ENCODE measurements around the gene UQCC3. TPM values are rescaled to one million over a fixed set of nuclear protein-coding genes. Genes with fewer than 3 reads are reported as not detected.
"Not testable (repeated sequence)": the region's sequence is repeated elsewhere in the genome, so short reads cannot be mapped to it uniquely, and the experiment has no call there.

UQCC3 gene
- polyA plus RNA-seq, 3 donors from 2014 or later = 13.9 to 18.0 (median 14.0) TPM

- peak overlapping the region; percentile 26 to 98 (median 94) for H3K27ac Mint-ChIP-seq
- H3K27me3 Mint-ChIP-seq (ENCODE audit: low read depth in 3 of 3) = peaks cover 5 to 12% (median 11%) of the 10 kb centered on the region in 3 donors
- peak overlapping the region in 4 of 5 donors; percentile 27 to 100 (median 98) for H3K4me3 Mint-ChIP-seq
- H3K9me3 Mint-ChIP-seq = no peaks in the 10 kb centered on the region
- peaks cover 8 to 13% (median 10%) of the 10 kb centered on the region in 3 donors for H3K36me3 Mint-ChIP-seq
- no peak for DNase-seq
- peaks cover 52 to 57% of the 10 kb centered on the region in 2 donors for H3K4me1 Mint-ChIP-seq
Measured at GRCh38 chr11:62673196-62673525, 1.7 kb downstream of the UQCC3 start.

- Mint-ChIP-seq H3K27ac (peak overlapping the region in 1 of 6 donors; percentile 41), H3K4me1 (peaks cover 54 to 59% of the 10 kb centered on the region in 2 donors), H3K27me3 (ENCODE audit: low read depth in 3 of 3) (peaks cover 14 to 20% (median 17%) of the 10 kb centered on the region in 3 donors), H3K36me3 (peaks cover 8 to 13% (median 10%) of the 10 kb centered on the region in 3 donors)
- H3K9me3 Mint-ChIP-seq, H3K4me3 Mint-ChIP-seq, DNase-seq: not testable (repeated sequence)
Measured at GRCh38 chr11:62675415-62675814, 3.9 kb downstream of the UQCC3 start.

- H3K27ac Mint-ChIP-seq = peak overlapping the region in 5 of 6 donors; percentile 88 to 98 (median 94)
- H3K4me1 Mint-ChIP-seq = peaks cover 44 to 55% of the 10 kb centered on the region in 2 donors
- DNase-seq = no peak
- H3K4me3 Mint-ChIP-seq = peak overlapping the region in 4 of 5 donors; percentile 81 to 97 (median 94)
- peaks cover 8 to 13% (median 10%) of the 10 kb centered on the region in 3 donors for H3K36me3 Mint-ChIP-seq
- peaks cover 12 to 14% (median 12%) of the 10 kb centered on the region in 3 donors for H3K27me3 Mint-ChIP-seq (ENCODE audit: low read depth in 3 of 3)
- H3K9me3 Mint-ChIP-seq = no peaks in the 10 kb centered on the region
Measured at GRCh38 chr11:62676698-62677097, 5.2 kb downstream of the UQCC3 start.

GRCh38 chr11:62677156-62677555, 5.7 kb downstream of the UQCC3 start:
- H3K36me3 Mint-ChIP-seq = peaks cover 8 to 13% (median 10%) of the 10 kb centered on the region in 3 donors
- peak overlapping the region; percentile 88 to 98 (median 94) for H3K27ac Mint-ChIP-seq
- DNase-seq = no peak
- peak overlapping the region; percentile 81 to 97 (median 94) for H3K4me3 Mint-ChIP-seq
- no peaks in the 10 kb centered on the region for H3K9me3 Mint-ChIP-seq
- H3K27me3 Mint-ChIP-seq (ENCODE audit: low read depth in 3 of 3) = peaks cover 9 to 12% (median 12%) of the 10 kb centered on the region in 3 donors
- H3K4me1 Mint-ChIP-seq = peaks cover 41 to 50% of the 10 kb centered on the region in 2 donors

- Mint-ChIP-seq H3K27me3 (ENCODE audit: low read depth in 3 of 3) (peaks cover 5 to 10% (median 9%) of the 10 kb centered on the region in 3 donors), H3K4me1 (peaks cover 36 to 46% of the 10 kb centered on the region in 2 donors), H3K36me3 (peaks cover 8 to 13% (median 10%) of the 10 kb centered on the region in 3 donors), H3K27ac (peak overlapping the region; percentile 88 to 98 (median 94)), H3K9me3 (no peaks in the 10 kb centered on the region), H3K4me3 (peak overlapping the region; percentile 81 to 97 (median 94))
- no peak for DNase-seq
Measured at GRCh38 chr11:62677714-62678113, 6.2 kb downstream of the UQCC3 start.

- Mint-ChIP-seq H3K4me1 (peaks cover 33 to 46% of the 10 kb centered on the region in 2 donors), H3K27me3 (ENCODE audit: low read depth in 3 of 3) (peaks cover 5 to 10% (median 9%) of the 10 kb centered on the region in 3 donors), H3K36me3 (peaks cover 8 to 13% (median 10%) of the 10 kb centered on the region in 3 donors), H3K4me3 (peak overlapping the region; percentile 81 to 97 (median 94)), H3K9me3 (no peaks in the 10 kb centered on the region), H3K27ac (peak overlapping the region; percentile 88 to 98 (median 94))
- no peak for DNase-seq
Measured at GRCh38 chr11:62678433-62678769, 6.9 kb downstream of the UQCC3 start.

GRCh38 chr11:62678770-62679696, 7.6 kb downstream of the UQCC3 start, which contains the start of gene UBXN1:
Gene UBXN1 (minus strand): TSS chr11:62679073. CDS start chr11:62678923, 150 bp downstream.
- peaks cover 32 to 46% of the 10 kb centered on the region in 2 donors for H3K4me1 Mint-ChIP-seq
- DNase-seq = peak; percentile 84 to 87 (median 87)
- no peaks in the 10 kb centered on the region for H3K9me3 Mint-ChIP-seq
- peak within 1 kb of the TSS; percentile 81 to 97 (median 94) for H3K4me3 Mint-ChIP-seq
- peaks cover 5 to 10% (median 9%) of the 10 kb centered on the region in 3 donors for H3K27me3 Mint-ChIP-seq (ENCODE audit: low read depth in 3 of 3)
- H3K36me3 Mint-ChIP-seq = peaks cover 8 to 13% (median 10%) of the 10 kb centered on the region in 3 donors
- H3K27ac Mint-ChIP-seq = peak within 1 kb of the TSS; percentile 88 to 98 (median 94)

GRCh38 chr11:62680825-62681240, 9.4 kb downstream of the UQCC3 start:
- Mint-ChIP-seq H3K4me3 (peak overlapping the region; percentile 41 to 94 (median 57)), H3K9me3 (no peaks in the 10 kb centered on the region), H3K36me3 (peaks cover 4 to 9% (median 6%) of the 10 kb centered on the region in 3 donors), H3K27me3 (ENCODE audit: low read depth in 3 of 3) (peaks cover 5 to 10% (median 9%) of the 10 kb centered on the region in 3 donors), H3K27ac (peak overlapping the region; percentile 31 to 87 (median 69)), H3K4me1 (peaks cover 32 to 39% of the 10 kb centered on the region in 2 donors)
- peak; percentile 17 to 24 (median 24) for DNase-seq

GRCh38 chr11:62682518-62682917, 11.0 kb downstream of the UQCC3 start:
- H3K27me3 Mint-ChIP-seq (ENCODE audit: low read depth in 3 of 3) = peaks cover 7 to 10% (median 9%) of the 10 kb centered on the region in 3 donors
- no peaks in the 10 kb centered on the region for H3K9me3 Mint-ChIP-seq
- peaks cover 21 to 25% of the 10 kb centered on the region in 2 donors for H3K4me1 Mint-ChIP-seq
- no peaks in the 10 kb centered on the region for H3K36me3 Mint-ChIP-seq
- H3K27ac Mint-ChIP-seq = no peak overlapping the region
- no peak overlapping the region for H3K4me3 Mint-ChIP-seq
- DNase-seq = no peak

- H3K27ac Mint-ChIP-seq = no peak overlapping the region
- H3K36me3 Mint-ChIP-seq = peaks cover 8 to 15% (median 10%) of the 10 kb centered on the region in 3 donors
- no peak for DNase-seq
- no peaks in the 10 kb centered on the region for H3K9me3 Mint-ChIP-seq
- H3K27me3 Mint-ChIP-seq (ENCODE audit: low read depth in 3 of 3) = peaks cover 0 to 9% (median 0%) of the 10 kb centered on the region in 3 donors
- H3K4me1 Mint-ChIP-seq = no peaks in the 10 kb centered on the region
- no peak overlapping the region for H3K4me3 Mint-ChIP-seq
Measured at GRCh38 chr11:62687508-62688396, 16.3 kb downstream of the UQCC3 start.

GRCh38 chr11:62688491-62688890, 17.0 kb downstream of the UQCC3 start:
- peaks cover 0 to 9% (median 0%) of the 10 kb centered on the region in 3 donors for H3K27me3 Mint-ChIP-seq (ENCODE audit: low read depth in 3 of 3)

GRCh38 chr11:62689421-62690183, 18.1 kb downstream of the UQCC3 start, which contains the start of gene LRRN4CL:
Gene LRRN4CL (minus strand): TSS chr11:62689530. CDS start chr11:62688508, 1,022 bp downstream.
- Mint-ChIP-seq H3K27me3 (ENCODE audit: low read depth in 3 of 3) (peaks cover 0 to 9% (median 0%) of the 10 kb centered on the region in 3 donors), H3K36me3 (peaks cover 8 to 18% (median 14%) of the 10 kb centered on the region in 3 donors), H3K27ac (no peak within 1 kb of the TSS), H3K9me3 (no peaks in the 10 kb centered on the region), H3K4me3 (no peak within 1 kb of the TSS), H3K4me1 (peaks cover under 1 to 3% of the 10 kb centered on the region in 2 donors)
- no peak for DNase-seq

More at GRCh38 chr11:62688491-62688890, 17.0 kb downstream of the UQCC3 start:
- Mint-ChIP-seq H3K4me1 (no peaks in the 10 kb centered on the region), H3K9me3 (no peaks in the 10 kb centered on the region), H3K4me3 (no peak overlapping the region), H3K36me3 (peaks cover 8 to 18% (median 14%) of the 10 kb centered on the region in 3 donors), H3K27ac (no peak overlapping the region)
- DNase-seq = no peak

Measured in immature natural killer cell (primary cell).